Mesendoderm (in vitro differentiated cells): Measurements from ENCODE around the gene CAPN13.

Experiments used
- DNase-seq: peaks from one replicate; pipeline ENCODE4 v3.0.0; 2013
- H2AK5ac ChIP-seq: 2 replicates; pipeline ENCODE4 v1.6.1; 2013; ENCODE audit warnings: low read length, inconsistent platforms
- H2BK120ac ChIP-seq: 2 replicates; pipeline ENCODE4 v1.6.1; 2013; ENCODE audit warnings: low read depth, mild to moderate bottlenecking, low read length, moderate library complexity, mixed read lengths
- H2BK15ac ChIP-seq: replicated peaks from 2 replicates; pipeline ENCODE4 v1.6.1; 2013; ENCODE audit warnings: low read depth, mild to moderate bottlenecking, moderate library complexity
- H2BK5ac ChIP-seq: 2 replicates; pipeline ENCODE4 v1.6.1; 2013; ENCODE audit warnings: low read length, inconsistent platforms
- H3K18ac ChIP-seq: 2 replicates; pipeline ENCODE4 v1.6.1; 2013; ENCODE audit warnings: mild to moderate bottlenecking, low read length, mixed read lengths
- H3K23ac ChIP-seq: one replicate; pipeline ENCODE4 v1.6.1; 2013; ENCODE audit warnings: low read length
- H3K27ac ChIP-seq: 2 replicates; pipeline ENCODE4 v1.5.1; 2013; ENCODE audit warnings: low read depth, mild to moderate bottlenecking, inconsistent platforms, low read length, moderate library complexity
- H3K27me3 ChIP-seq: 2 replicates; pipeline ENCODE4 v1.6.1; 2013; ENCODE audit warnings: low read length, control low read depth, mild to moderate bottlenecking, inconsistent platforms; ENCODE audit not compliant: insufficient read depth, poor library complexity
- H3K36me3 ChIP-seq: 2 replicates; pipeline ENCODE4 v1.6.1; 2013; ENCODE audit warnings: low read length, inconsistent platforms; ENCODE audit not compliant: control insufficient read depth, insufficient read depth
- H3K4ac ChIP-seq: one replicate; pipeline ENCODE4 v1.6.1; 2013; ENCODE audit warnings: low read depth, mild to moderate bottlenecking, low read length, moderate library complexity
- H3K4me1 ChIP-seq: 2 replicates; pipeline ENCODE4 v1.6.1; 2013; ENCODE audit warnings: low read depth, low read length, inconsistent platforms; ENCODE audit not compliant: control insufficient read depth
- H3K4me2 ChIP-seq: 2 replicates; pipeline ENCODE4 v1.6.1; 2013; ENCODE audit warnings: low read length
- H3K4me3 ChIP-seq: 2 replicates; pipeline ENCODE4 v1.5.1; 2013; ENCODE audit warnings: mild to moderate bottlenecking, low read length
- H3K56ac ChIP-seq: one replicate; pipeline ENCODE4 v1.6.1; 2013; ENCODE audit warnings: low read length
- H3K79me1 ChIP-seq: 2 replicates; pipeline ENCODE4 v1.6.1; 2013; ENCODE audit warnings: low read length, inconsistent platforms
- H3K79me2 ChIP-seq: 2 replicates; pipeline ENCODE4 v1.6.1; 2013; ENCODE audit warnings: mild to moderate bottlenecking, low read length; ENCODE audit not compliant: control insufficient read depth, insufficient read depth
- H3K9ac ChIP-seq: 2 replicates; pipeline ENCODE4 v1.6.1; 2013; ENCODE audit warnings: low read length, inconsistent platforms
- H4K5ac ChIP-seq: one replicate; pipeline ENCODE4 v1.6.1; 2013; ENCODE audit warnings: low read length
- H4K8ac ChIP-seq: one replicate; pipeline ENCODE4 v1.6.1; 2013; ENCODE audit warnings: low read depth, mild to moderate bottlenecking, control low read depth, low read length, moderate library complexity
- WGBS: extraction: QIAGEN DNeasy Blood & Tissue Kit; methylation state at CpG from one replicate; pipeline ENCODE4 v1.1.7; 2013; ENCODE audit warnings: low lambda C conversion rate, missing lambda C conversion rate; ENCODE audit not compliant: insufficient coverage; ENCODE audit errors: extremely low coverage; 5-methylcytosine and 5-hydroxymethylcytosine counted together

CAPN13 gene

DNA sequence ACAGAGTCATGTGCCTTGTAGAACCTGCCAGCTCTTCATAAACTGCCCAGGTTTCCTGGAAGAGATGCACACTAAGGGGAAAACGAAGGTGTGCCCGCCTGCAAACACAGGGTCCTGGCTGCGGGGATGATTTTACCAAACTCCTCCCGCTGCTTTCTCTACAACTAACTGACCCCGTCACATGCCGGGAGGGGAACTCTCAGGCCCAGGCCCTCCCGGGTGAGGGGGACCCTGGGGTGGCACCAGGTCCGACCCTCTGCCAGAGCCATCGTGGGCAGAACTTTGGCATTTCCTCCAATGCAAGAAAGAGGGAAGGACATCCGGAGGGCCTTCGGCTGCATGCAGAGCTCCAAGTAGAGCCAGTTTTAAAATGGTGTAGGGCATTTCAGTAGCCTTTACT is 28.6 kb downstream of the CAPN13 start:
- Histone ChIP-seq H4K5ac (no peak overlapping the region), H2BK120ac (no peak overlapping the region), H3K23ac (no peak overlapping the region), H3K4ac (no peak overlapping the region), H3K79me2 (no peaks in the 10 kb centered on the region), H2BK5ac (no peak overlapping the region), H3K27ac (no peak overlapping the region), H3K4me2 (no peak overlapping the region), H3K4me1 (no peaks in the 10 kb centered on the region), H3K9ac (no peak overlapping the region), H3K79me1 (no peaks in the 10 kb centered on the region), H2AK5ac (no peak overlapping the region), H3K18ac (no peak overlapping the region), H3K4me3 (no peak overlapping the region), H3K56ac (no peak overlapping the region), H3K36me3 (no peaks in the 10 kb centered on the region), H4K8ac (no peak overlapping the region), H3K27me3 (no peaks in the 10 kb centered on the region), H2BK15ac (no peak overlapping the region)
- WGBS: no CpG with 5 or more reads among the region's 11 CpGs
- no peak for DNase-seq

DNA sequence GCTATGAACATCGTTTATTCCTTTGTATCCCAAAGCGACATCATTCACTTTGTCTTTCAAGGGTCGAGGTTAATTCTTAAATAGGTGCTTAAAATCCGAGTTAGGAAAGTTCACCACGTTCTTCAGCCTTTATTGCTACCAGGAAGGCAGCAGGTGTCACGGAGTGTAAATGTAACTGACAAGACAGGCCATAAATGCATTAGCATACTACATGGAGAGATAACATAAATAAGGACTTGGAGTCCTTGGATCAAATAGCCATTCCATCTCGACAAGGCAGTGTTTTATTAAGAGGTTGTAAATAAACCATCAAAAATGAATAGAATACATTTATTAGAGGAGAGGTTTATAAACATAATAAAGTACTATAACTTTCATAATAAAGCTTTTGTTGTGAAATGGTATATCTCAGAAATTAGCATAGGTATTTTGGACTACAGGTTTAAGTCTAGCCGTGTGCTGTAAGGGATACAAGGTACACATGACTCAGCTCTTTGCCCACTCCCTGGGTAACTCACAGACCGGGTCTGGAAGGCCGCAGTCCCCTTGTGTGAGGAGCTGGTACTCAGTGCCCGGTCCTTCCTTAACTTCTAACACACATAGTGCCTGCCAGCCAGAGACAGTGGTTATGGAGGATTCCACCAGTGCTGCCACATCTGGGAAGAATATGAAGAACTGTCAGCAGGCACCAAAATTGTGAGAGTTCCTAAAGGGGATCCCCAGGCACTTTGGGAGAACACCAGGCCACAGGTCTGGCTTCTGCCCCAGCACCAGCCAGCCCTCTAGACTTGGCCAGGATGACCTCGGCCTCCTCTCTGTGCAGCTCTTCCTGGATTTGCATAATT is 29.4 kb downstream of the CAPN13 start:
- Histone ChIP-seq H2AK5ac (no peak overlapping the region), H3K18ac (no peak overlapping the region), H3K27ac (no peak overlapping the region), H3K4ac (no peak overlapping the region), H4K8ac (no peak overlapping the region), H3K4me1 (no peaks in the 10 kb centered on the region), H3K79me1 (no peaks in the 10 kb centered on the region), H3K4me2 (no peak overlapping the region), H3K79me2 (no peaks in the 10 kb centered on the region), H3K23ac (no peak overlapping the region), H2BK15ac (no peak overlapping the region), H3K9ac (no peak overlapping the region), H2BK5ac (no peak overlapping the region), H4K5ac (no peak overlapping the region), H3K27me3 (no peaks in the 10 kb centered on the region), H3K56ac (no peak overlapping the region), H2BK120ac (no peak overlapping the region), H3K4me3 (no peak overlapping the region), H3K36me3 (no peaks in the 10 kb centered on the region)
- no CpG with 5 or more reads among the region's 12 CpGs for WGBS
- no peak for DNase-seq

DNA sequence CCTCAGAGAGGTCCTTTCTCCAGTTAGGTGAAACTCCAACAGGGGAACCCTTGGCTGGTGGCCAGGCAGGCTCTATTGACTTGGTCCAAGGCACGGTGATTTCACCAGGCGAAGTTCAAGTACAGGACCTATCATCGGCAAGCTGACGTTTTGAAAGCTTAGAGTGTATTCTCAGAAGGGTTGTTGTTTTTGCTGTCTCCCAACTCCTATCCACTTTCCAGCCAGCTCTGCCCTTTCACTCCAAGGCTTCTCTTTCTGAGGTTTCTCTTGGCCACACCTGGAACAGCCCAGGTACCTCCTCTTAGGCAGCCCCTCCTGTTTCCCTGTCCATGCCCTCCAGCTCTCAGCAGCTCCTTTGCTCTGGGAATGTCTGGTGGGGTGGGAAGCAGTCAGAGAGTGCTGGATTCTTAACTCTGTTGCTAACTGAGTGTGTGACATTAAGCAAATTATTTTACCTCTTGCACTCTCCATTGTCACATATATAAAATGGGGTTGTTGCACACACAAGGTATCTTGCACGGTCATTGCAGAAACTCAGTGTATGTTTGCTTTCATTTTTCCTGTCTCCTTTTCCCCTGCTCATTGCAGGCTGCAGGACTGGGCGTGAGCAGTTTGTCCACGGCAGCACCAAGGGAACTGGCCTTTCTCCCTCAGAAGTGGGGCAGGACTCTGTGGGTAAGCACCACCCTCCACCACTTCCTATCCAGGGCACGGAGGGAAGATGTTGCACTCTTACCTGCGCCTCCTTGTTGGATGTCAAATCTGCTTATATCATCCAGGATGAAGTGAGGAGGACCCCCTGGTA is 30.2 kb downstream of the CAPN13 start:
- Histone ChIP-seq H2AK5ac (no peak overlapping the region), H3K23ac (no peak overlapping the region), H3K36me3 (no peaks in the 10 kb centered on the region), H3K4me2 (no peak overlapping the region), H2BK5ac (no peak overlapping the region), H3K18ac (no peak overlapping the region), H3K4ac (no peak overlapping the region), H4K8ac (no peak overlapping the region), H3K4me3 (no peak overlapping the region), H3K79me2 (no peaks in the 10 kb centered on the region), H3K9ac (no peak overlapping the region), H3K27ac (no peak overlapping the region), H3K56ac (no peak overlapping the region), H3K4me1 (no peaks in the 10 kb centered on the region), H2BK15ac (no peak overlapping the region), H3K79me1 (no peaks in the 10 kb centered on the region), H4K5ac (no peak overlapping the region), H3K27me3 (no peaks in the 10 kb centered on the region), H2BK120ac (no peak overlapping the region)
- DNase-seq: no peak
- no CpG with 5 or more reads among the region's 9 CpGs for WGBS

DNA sequence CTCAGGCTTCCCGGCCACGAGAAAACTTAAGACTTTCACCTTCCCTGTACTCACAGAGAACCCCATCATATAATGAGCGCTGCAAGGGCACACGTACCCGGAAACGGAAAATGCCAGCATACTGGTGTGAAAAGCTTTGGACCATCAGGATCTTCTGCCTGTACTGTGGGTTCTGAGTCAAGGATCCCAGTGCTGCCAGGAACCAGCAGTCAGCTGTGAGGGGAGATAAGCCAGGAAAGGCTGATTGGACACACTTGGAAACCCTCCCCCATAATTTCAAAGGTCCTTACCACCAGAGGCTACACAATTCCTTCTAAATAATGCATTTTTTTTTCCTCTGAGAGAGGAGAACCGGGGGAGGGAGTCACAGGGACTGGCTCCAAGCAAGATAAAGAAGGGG is 31.4 kb downstream of the CAPN13 start:
- H4K5ac ChIP-seq: no peak overlapping the region
- no peak overlapping the region for H3K9ac ChIP-seq
- no peak overlapping the region for H3K4me3 ChIP-seq
- no peak overlapping the region for H3K27ac ChIP-seq
- no peak overlapping the region for H3K4ac ChIP-seq
- H2BK120ac ChIP-seq: no peak overlapping the region
- no peak overlapping the region for H3K56ac ChIP-seq
- no peaks in the 10 kb centered on the region for H3K79me2 ChIP-seq
- no peak overlapping the region for H3K23ac ChIP-seq
- H2AK5ac ChIP-seq: no peak overlapping the region
- H3K79me1 ChIP-seq: no peaks in the 10 kb centered on the region
- H3K36me3 ChIP-seq: no peaks in the 10 kb centered on the region
- H2BK15ac ChIP-seq: no peak overlapping the region
- WGBS: no CpG with 5 or more reads among the region's 7 CpGs
- no peaks in the 10 kb centered on the region for H3K27me3 ChIP-seq
- peak; percentile 30 for DNase-seq
- H3K4me1 ChIP-seq: no peaks in the 10 kb centered on the region
- H3K18ac ChIP-seq: no peak overlapping the region
- H3K4me2 ChIP-seq: no peak overlapping the region
- H4K8ac ChIP-seq: no peak overlapping the region
- no peak overlapping the region for H2BK5ac ChIP-seq

DNA sequence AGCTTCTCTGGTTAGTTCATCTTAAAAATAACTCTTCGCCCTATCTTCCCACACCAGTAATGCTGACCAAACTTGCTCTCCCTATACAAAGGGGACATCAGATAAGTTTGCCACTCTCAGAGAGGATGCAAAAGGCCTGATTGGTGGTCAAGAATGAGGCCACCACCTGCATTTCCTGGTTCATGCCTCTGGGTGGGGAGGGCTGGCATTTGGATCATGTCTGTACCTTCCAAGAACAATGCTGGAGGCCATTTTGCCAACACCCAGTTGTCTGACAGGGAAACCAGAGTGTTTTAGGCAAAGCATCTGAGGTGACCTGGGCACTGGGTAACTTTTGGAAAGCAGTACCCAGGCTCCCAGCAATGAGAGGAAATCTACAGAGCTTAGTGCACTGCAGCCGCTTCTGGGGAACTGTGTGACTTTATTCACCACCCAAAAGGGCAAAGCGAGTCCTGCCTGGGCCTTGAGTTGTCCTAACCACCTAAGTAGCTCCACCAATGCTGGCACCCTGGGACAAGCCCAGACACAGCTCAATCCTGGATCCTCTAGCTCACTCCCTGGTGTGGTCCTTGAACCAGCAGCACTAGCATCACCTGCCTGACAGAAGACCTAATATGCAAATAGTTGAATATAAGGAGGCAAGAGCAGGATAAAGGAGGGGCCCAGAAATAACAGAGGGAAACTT is 35.1 kb downstream of the CAPN13 start:
- H3K4me2 ChIP-seq: no peak overlapping the region
- no peak overlapping the region for H4K5ac ChIP-seq
- H3K9ac ChIP-seq: no peak overlapping the region
- H3K27ac ChIP-seq: no peak overlapping the region
- H3K4ac ChIP-seq: no peak overlapping the region
- H2BK15ac ChIP-seq: no peak overlapping the region
- H3K56ac ChIP-seq: no peak overlapping the region
- WGBS: no CpG with 5 or more reads among the region's 3 CpGs
- no peak overlapping the region for H3K23ac ChIP-seq
- no peaks in the 10 kb centered on the region for H3K4me1 ChIP-seq
- H3K4me3 ChIP-seq: no peak overlapping the region
- no peaks in the 10 kb centered on the region for H3K79me2 ChIP-seq
- no peak overlapping the region for H3K18ac ChIP-seq
- no peak for DNase-seq
- H2BK5ac ChIP-seq: no peak overlapping the region
- H3K36me3 ChIP-seq: no peaks in the 10 kb centered on the region
- no peaks in the 10 kb centered on the region for H3K79me1 ChIP-seq
- H2AK5ac ChIP-seq: no peak overlapping the region
- H4K8ac ChIP-seq: no peak overlapping the region
- no peaks in the 10 kb centered on the region for H3K27me3 ChIP-seq
- no peak overlapping the region for H2BK120ac ChIP-seq
